A549 treated with DMSO at 1 μM for 4 hours (cell line): Measurements from ENCODE around the gene ADA. TPM values are rescaled to one million over a fixed set of nuclear protein-coding genes. Genes with fewer than 3 reads are reported as not detected.

Experiments
- total RNA-seq: library from RNA; stranded (reverse); fragments of 200-300 nt; extraction: Qiagen RNA extraction; gene quantifications from 5 replicates; pipeline ENCODE4 v1.2.3, GENCODE V29; 2022; ENCODE audit warnings: low read depth

The ADA gene
- 51.9 to 61.9 TPM (median 54.7 TPM) in 5 replicates for total RNA-seq

DNA sequence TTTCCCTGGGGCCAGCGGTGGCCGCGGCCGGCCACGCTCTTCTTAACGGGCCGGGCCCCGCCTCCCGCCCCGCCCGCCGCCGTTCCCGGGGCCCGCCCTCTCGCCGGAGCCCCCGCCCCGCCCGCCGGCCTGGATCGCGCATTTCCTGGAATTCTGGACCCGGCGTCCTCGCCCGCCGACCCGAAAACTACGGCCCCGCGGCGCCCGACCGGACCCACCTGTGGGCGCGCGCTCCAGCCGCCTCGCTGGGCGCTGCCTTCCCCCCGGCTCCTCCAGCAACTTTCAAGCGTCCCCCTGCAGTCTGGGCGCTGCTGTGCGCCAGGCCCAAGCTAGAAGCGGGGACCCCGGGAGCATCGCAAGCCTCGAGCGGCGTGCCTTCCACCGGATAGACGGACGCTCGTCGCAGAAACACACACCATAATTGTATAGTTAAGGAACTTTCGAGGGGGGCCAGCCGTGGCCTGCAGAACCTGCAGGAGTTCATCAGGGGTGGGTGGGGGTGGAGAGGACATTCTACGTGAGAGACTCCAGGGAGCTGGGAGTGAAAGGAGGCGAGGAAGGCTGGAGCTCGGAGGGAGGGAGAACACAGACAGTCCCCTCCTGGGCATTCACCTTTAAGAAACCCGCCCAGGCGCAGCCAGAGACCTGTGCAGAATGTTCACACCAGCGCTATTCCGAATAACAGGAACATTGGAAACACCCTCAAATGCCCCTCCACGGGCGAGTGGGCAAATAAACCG is at the start of gene ADA:
ADA (minus strand) TSS at position 16 of the 740 bp plus-strand sequence. CDS start 92 bp downstream, outside the sequence.

DNA sequence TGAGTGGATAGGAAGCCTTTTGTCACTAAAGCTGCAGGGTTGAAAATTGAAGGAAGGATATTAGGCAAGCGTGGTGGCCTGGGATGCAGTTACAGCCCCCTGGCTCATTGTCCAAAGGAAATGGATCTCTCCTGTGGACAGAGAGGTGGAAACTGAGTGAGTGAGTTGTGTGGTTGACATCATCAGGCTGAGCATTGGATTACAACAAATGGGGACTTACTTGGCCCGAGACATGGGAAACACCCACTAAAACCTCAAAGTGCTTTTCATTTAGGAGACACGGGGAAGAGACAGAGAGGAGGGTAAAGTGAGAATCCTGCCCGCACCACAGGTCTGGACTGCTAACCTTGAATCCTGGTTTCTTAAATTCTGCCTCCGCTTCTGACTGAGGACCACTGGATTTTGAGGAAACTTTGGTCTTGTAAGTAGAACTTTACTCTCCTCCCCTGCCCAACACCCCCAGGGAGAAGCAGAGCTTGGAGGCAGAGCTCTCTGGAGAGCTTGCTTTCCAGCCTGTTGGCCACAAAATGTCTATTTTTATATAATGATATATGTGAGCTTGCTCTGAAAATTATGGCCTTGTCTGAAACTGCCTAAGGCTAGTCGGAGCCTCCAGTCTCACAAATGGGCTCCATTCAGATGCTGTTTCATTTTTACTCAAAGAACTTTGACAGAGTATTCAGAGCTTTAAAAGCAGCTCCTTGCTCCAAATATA is 69.0 kb downstream of the ADA start, which contains the start of gene PKIG:
PKIG (plus strand) TSS at position 269 of the 715 bp plus-strand sequence. CDS start 31,978 bp downstream, outside the sequence.

Other genes starting within 250 kb of the ADA start
- gene TTPAL, start 175.8 kb downstream of the ADA start, total RNA-seq = 13.3 to 18.3 TPM (median 14.4 TPM) in 5 replicates
- gene SERINC3, start 129.6 kb downstream of the ADA start, total RNA-seq = 78.8 to 92.6 TPM (median 91.2 TPM) in 5 replicates
- gene PKIG, start 69.1 kb downstream of the ADA start, total RNA-seq = 35.0 to 40.5 TPM (median 37.0 TPM) in 5 replicates
- 24.1 to 33.0 TPM (median 26.6 TPM) in 5 replicates for gene CCN5, start 63.7 kb upstream of the ADA start, total RNA-seq
- gene KCNK15, start 94.2 kb upstream of the ADA start, total RNA-seq = 0.57 to 0.85 TPM (median 0.69 TPM) in 5 replicates
- 1.2 to 1.9 TPM (median 1.6 TPM) in 5 replicates for gene RIMS4, start 158.8 kb upstream of the ADA start, total RNA-seq
- 183 to 225 TPM (median 204 TPM) in 5 replicates for gene YWHAB, start 234.0 kb upstream of the ADA start, total RNA-seq